DND-41 (cell line): ENCODE results near the gene IMPG1.

Experiments used
- EZH2 ChIP-seq: IDR thresholded peaks from 3 replicates; pipeline ENCODE4 v1.6.1; 2012; ENCODE audit warnings: borderline replicate concordance, low read depth, mild to moderate bottlenecking, moderate library complexity, low read length, inconsistent platforms; ENCODE audit not compliant: severe bottlenecking
- TF ChIP-seq, protein P1 (sequence below): IDR thresholded peaks from 2 replicates; pipeline ENCODE4 v1.5.1; 2012; ENCODE audit warnings: borderline replicate concordance, low read length, moderate library complexity, mild to moderate bottlenecking; ENCODE audit not compliant: poor library complexity, severe bottlenecking; ENCODE audit errors: extremely low read depth

DNA sequence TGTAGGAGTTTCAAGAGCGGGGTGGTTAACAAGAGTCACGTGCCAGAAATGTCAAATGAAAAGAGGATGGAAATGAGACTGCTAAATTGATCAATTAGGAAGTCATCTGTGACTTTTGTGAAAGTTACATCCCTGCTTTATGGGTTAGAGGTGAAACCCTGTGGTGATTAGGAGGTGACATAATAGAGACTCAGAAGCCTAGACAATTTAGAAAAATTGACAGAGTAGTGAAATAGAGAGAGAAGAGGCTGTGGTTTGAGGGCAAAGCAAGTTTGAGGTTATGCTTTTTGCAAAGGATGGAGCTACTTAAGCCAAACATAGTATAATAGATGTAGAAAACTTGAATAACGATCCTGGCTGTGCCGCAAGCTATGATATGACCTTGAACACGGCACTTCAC, 71.8 kb downstream of the IMPG1 start:
- TF ChIP-seq, protein P1, sequence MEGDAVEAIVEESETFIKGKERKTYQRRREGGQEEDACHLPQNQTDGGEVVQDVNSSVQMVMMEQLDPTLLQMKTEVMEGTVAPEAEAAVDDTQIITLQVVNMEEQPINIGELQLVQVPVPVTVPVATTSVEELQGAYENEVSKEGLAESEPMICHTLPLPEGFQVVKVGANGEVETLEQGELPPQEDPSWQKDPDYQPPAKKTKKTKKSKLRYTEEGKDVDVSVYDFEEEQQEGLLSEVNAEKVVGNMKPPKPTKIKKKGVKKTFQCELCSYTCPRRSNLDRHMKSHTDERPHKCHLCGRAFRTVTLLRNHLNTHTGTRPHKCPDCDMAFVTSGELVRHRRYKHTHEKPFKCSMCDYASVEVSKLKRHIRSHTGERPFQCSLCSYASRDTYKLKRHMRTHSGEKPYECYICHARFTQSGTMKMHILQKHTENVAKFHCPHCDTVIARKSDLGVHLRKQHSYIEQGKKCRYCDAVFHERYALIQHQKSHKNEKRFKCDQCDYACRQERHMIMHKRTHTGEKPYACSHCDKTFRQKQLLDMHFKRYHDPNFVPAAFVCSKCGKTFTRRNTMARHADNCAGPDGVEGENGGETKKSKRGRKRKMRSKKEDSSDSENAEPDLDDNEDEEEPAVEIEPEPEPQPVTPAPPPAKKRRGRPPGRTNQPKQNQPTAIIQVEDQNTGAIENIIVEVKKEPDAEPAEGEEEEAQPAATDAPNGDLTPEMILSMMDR: no peak
- no peak for TF ChIP-seq EZH2
